LHCN-M2 (cell line): Measurements from ENCODE around the gene GOSR1. TPM values are rescaled to one million over a fixed set of nuclear protein-coding genes. Genes with fewer than 3 reads are reported as not detected.
"Not testable (repeated sequence)": the region's sequence is repeated elsewhere in the genome, so short reads cannot be mapped to it uniquely, and the experiment has no call there.

Experiments
- DNase-seq: peaks from one replicate; pipeline ENCODE4 v3.0.0-alpha.2; 2012; ENCODE audit warnings: low read depth
- total RNA-seq: library from RNA; depleted of rRNA; stranded (reverse); fragments of >200 nt; gene quantifications from 2 replicates; pipeline ENCODE4 v1.2.3, GENCODE V29; 2014

GOSR1 gene
- total RNA-seq, 1 experiment from 2014 or later = 30.5 TPM

- no peak for DNase-seq
These were observed 67.8 kb downstream of the GOSR1 start for GRCh38 chr17:30545024-30545423.

DNA sequence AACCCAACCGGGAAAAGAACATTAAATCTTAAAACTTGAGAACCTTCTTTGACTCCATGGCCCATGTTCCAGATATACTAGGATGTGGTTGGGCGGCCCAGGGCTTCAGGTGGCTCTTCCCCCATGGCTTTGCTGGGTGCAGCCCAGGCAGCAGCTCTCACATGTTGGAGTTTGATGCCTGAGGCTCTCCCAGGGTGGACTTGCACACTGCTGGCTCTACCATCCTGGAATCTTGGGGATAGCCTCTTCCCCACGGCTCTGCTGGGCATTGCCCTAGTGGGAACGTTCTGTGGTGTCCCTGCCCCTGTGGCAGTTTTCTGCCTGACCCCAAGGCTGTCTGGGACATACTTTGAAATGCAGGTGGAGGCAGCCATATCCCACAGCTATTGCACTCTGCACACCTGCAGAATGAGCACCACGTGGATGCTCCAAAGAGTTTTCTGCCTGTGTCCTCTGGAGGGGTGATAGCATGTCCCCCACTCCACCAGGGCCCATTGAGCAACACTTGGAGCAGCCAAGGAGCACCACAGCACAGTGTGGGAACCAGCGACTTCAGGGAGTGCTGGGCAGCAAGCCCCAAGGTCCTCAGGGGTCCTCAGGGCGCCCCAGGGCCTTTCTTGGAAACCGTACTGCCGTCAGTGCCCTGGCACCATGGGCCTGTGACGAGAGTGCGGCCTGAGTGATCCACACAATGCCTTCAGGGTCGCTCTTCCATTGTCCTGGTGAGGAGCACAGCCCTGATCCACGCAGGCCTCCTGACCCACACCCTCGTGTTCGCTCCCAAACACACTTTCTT is 70.8 kb downstream of the GOSR1 start:
- DNase-seq = no peak

GRCh38 chr17:30549181-30549580 is 72.0 kb downstream of the GOSR1 start:
- DNase-seq = not testable (repeated sequence)

DNA sequence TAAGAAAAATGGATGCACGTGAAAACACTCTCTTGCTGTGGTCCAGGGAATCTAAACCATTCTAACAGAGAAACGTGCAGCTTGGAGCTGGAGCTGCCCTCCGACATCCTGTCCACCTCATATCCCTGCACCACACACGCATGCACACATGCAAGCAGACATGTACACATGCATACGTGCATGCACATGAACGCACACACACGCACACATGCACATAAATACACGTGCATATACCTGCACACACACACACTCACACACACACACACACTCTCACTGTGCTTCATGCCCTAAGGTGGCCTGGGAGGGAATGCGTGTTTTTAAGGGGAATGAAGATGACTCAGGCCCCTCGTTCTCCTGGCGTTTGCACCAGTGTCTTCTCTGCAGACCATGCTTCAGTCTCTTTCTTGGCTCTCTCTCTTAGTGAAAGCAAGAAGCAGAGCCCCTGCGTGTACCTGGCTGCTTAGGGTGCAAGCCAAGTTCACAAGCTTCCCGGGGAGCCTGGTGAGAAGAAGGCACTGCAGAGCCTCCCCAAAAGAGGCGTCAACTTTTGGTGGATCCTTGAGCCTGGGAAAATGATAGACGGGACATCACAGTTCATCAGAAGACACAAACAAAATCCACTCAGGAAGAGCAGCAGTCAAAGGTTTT is 72.8 kb downstream of the GOSR1 start:
- DNase-seq = no peak

DNA sequence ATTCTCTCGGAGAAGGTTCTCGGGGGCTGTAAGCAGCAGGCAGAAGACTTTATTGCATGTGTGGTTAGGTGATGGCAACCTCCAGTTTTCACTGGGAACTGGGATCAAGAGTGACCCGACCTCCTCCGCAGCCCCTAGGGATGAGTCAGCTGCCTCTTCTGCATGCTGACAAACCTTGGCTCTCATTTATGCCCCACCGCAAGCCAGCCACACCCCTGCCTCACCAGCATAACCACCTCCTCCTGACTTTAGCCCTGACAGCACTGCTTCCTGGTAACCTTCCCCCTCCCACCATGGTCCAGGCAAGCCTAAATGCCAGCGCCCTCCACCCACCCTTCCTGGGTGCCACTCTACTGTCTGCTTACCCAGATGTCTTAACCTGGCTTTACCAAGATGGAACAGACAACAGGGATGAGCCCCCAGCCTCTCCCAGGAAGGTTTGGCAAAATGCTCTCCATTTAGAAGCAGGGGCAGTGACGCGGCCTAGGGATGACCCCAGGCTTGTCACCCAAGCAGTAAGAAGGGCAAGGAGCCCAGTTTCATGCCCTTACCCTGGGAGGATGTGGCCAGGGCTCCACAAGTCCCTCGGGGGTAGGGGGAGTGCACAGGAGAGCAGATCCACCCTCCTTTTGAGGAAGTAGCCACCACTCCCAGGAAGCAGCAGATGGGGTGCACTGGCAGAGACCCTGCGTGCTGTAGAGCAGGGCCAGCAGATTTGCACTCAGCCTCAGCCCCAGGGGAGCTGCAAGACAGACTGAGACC is 73.5 kb downstream of the GOSR1 start:
- peak; percentile 32 for DNase-seq

DNA sequence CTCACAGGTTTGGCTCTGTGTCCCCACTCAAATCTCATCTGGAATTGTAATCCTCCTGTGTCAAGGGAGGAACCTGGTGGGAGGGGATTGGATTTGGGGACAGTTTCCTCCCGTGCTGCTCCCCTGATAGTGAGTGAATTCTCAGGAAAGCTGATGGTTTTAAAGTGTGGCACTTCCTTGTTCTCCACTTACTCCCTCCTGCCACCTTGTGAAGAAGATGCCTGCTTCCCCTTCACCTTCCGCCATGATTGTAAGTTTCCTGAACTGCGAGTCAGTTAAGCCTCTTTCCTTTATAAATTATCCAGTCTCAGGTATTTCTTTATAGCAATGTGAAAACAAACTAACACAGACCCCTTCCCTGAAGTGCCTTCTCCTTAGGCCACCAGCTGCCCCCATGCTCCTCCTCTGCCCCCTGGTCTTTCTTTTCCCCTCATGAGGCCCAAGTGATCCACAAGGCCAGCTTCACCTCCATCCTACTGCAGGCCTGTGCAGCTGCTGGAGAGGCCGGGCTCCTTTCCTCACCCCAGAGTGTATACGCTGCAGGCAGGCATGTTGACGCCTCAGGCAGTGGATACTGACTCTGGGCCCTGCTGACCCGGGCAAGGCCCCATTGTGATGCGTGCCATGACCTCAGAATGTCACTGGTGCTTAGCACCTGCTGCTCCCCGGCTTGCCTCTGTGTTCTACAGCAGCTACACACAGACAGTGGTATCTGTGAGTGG is 74.2 kb downstream of the GOSR1 start:
- DNase-seq = not testable (repeated sequence)

DNA sequence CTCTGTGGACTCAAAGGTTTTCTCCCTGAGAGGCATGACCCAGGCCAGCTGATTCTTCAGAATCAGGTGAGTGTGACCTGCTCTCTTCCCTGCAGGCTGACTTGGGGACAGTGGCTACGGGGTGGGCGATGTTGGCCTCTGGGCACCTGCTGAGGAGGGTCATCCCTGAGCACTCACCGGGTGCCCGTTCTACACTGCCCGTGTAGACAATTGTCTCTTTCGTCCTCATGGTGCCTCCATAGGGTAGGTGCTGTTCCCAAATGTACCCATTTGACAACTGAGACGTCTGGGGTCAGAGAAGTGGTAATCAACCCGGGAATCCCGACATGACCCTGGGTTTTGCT is 74.8 kb downstream of the GOSR1 start:
- DNase-seq = no peak

- no peak for DNase-seq
These were observed 75.9 kb downstream of the GOSR1 start for GRCh38 chr17:30552994-30553566.

- DNase-seq = not testable (repeated sequence)
These were observed 76.7 kb downstream of the GOSR1 start for GRCh38 chr17:30553823-30554440.

- no peak for DNase-seq
These were observed 77.9 kb downstream of the GOSR1 start for GRCh38 chr17:30554839-30555751.

GRCh38 chr17:30555942-30556341 is 78.7 kb downstream of the GOSR1 start:
- DNase-seq = no peak

- no peak for DNase-seq
These were observed 79.4 kb downstream of the GOSR1 start for GRCh38 chr17:30556374-30557332.

- peak; percentile 21 for DNase-seq
These were observed 80.9 kb downstream of the GOSR1 start for GRCh38 chr17:30557916-30558685.

GRCh38 chr17:30558686-30559545 is 81.7 kb downstream of the GOSR1 start:
- no peak for DNase-seq

DNA sequence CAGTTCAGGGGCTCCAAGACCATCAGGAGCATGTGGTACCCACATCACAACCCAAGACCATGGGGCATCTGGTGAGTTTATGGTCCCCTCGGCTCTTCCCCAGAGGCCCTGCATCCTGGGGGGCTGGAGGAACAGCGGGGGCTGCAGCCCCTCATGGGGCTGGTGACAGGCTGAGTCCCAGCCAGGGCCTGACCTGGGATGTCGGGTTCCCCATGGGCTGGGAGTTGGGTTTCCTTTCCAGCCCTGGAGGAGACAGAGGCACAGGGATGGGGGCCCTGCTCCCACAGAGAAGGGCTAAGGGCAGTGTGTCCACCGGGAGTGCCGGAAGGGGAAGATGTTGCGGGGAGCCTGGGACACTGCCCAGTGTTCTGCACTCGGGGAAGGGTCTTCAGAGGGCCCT is 82.4 kb downstream of the GOSR1 start:
- DNase-seq = no peak

DNA sequence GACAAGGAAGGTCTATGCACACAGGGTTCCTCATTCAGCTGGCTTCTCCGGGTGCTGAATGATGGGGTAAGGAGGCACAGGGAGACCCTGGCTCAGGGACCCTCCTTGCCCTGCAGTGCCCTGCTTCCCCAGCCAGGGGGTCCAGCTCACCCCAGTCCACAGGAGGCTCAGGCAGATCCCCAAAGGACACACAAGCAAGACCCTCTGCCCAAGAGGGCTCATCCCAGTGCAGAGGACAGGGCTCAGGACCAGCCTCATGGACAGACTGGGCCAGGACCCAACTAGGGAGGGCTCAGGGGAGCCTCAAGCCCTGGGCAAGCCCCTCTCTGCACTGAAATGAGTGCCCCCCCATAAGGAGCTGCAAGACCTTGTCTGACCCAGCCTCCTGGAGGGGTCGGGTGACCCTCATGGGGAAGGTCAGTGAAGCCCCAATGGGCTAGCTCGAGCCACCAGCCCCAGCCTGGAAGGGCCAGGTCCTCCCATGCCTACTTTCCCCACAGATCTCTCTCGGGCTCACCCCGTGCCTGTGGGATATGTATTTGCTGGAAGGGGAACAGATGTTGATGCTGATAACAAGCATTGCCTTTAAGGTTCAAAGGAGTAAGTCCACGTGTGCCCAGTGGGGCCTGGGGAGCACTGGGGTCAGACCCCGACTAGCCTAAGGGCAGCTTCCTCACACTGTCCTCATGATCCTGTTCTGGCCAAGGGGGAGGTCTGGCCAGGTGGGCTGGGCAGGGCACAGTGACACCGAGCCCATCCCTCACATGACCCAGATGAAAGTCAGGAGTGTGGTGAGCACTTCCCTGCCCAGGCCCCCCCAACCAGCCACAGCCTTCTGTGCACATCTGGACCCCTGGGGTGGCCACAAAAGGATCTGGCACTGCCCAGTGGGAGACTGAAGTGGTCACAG is 83.2 kb downstream of the GOSR1 start:
- not testable (repeated sequence) for DNase-seq
